ENCODE data around the gene MSANTD1. TPM values are rescaled to one million over a fixed set of nuclear protein-coding genes. Genes with fewer than 3 reads are reported as not detected.

The MSANTD1 gene
- total RNA-seq, 1 donor from 2014 or later = 1.9 TPM

DNA sequence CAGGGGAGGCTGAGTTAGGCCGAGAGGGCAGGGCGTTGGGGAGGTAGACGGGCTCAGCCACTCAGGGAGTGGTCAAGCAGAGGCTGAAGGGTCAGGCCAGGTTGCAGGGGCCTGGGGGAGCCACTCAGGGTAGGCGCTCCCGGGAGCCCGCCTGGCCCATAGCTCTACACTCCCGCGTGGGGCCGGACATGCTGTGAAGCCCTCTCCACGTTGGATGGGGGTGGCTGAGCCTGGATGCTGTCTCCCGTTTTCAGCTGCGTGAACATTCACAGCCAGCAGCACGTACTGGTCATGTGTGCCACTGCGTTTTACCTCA is 14.0 kb upstream of the MSANTD1 start:
- no peak overlapping the region for H3K27ac ChIP-seq
- H3K9me3 ChIP-seq = no peaks in the 10 kb centered on the region
- intact Hi-C loops (cut with DNase I) = no loop called here
- TF ChIP-seq, protein P1, sequence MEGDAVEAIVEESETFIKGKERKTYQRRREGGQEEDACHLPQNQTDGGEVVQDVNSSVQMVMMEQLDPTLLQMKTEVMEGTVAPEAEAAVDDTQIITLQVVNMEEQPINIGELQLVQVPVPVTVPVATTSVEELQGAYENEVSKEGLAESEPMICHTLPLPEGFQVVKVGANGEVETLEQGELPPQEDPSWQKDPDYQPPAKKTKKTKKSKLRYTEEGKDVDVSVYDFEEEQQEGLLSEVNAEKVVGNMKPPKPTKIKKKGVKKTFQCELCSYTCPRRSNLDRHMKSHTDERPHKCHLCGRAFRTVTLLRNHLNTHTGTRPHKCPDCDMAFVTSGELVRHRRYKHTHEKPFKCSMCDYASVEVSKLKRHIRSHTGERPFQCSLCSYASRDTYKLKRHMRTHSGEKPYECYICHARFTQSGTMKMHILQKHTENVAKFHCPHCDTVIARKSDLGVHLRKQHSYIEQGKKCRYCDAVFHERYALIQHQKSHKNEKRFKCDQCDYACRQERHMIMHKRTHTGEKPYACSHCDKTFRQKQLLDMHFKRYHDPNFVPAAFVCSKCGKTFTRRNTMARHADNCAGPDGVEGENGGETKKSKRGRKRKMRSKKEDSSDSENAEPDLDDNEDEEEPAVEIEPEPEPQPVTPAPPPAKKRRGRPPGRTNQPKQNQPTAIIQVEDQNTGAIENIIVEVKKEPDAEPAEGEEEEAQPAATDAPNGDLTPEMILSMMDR (IDR thresholded peaks at IDR 0.05) = no peak
- DNase-seq (peak; percentile 41), ATAC-seq (peak in 1 of 2 donors; percentile 5)
- H3K4me3 ChIP-seq = no peak overlapping the region
- H3K4me1 ChIP-seq = no peaks in the 10 kb centered on the region
- H3K36me3 ChIP-seq = peaks cover 100% of the 10 kb centered on the region
- H3K27me3 ChIP-seq (ENCODE audit: low read depth) = no peaks in the 10 kb centered on the region

DNA sequence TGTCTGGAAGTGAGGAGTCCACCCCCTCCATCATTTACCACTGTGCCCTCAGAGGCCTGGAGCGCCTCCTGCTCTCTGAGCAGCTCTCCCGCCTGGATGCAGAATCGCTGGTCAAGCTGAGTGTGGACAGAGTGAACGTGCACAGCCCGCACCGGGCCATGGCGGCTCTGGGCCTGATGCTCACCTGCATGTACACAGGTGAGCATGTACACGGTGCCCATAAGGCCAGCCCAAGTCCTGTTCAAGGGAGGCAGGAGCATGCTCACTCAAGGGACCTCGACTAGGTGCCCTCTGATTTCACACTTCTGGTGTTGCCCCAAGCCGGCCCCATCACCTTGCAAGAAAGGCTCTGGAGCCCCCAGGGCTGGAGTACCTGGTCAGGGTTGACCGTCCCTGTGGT is 13.4 kb upstream of the MSANTD1 start:
- Histone ChIP-seq H3K27me3 (ENCODE audit: low read depth) (no peaks in the 10 kb centered on the region), H3K36me3 (peaks cover 100% of the 10 kb centered on the region), H3K27ac (no peak overlapping the region), H3K4me3 (no peak overlapping the region), H3K9me3 (no peaks in the 10 kb centered on the region), H3K4me1 (no peaks in the 10 kb centered on the region)
- no peak for ATAC-seq
- intact Hi-C loops (cut with DNase I) = no loop called here
- DNase-seq = peak; percentile 39
- TF ChIP-seq, protein P1 (IDR thresholded peaks at IDR 0.05) = no peak

DNA sequence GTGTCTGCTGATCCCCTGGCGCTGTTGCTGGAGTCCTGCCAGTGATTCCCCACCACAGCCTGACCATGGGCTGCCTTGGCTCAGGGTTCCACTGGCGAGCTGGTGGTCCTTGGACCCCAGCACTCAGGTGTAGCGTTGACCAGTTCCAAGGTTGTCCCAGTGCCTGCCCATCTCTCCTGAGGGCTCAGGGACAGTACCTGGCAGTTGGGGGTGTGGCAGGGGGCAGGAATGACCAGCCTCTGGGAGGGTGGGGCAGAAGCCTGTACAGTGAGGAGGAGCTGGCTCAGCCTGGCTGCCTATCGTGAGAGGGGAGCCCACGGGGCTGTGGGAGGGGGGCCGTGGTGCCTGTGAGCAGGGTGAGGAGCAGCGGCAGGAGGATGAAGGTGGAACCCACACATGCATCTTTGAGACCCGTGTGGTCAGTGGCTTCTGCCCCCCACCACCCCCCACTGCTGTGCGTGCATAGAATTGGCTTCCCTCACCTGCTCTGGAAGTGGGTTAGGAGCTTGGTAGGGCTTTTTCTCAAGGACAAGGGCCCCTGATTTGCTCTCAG is 12.6 kb upstream of the MSANTD1 start:
- intact Hi-C loops (cut with DNase I) = no loop called here
- H3K36me3 ChIP-seq = peaks cover 100% of the 10 kb centered on the region

DNA sequence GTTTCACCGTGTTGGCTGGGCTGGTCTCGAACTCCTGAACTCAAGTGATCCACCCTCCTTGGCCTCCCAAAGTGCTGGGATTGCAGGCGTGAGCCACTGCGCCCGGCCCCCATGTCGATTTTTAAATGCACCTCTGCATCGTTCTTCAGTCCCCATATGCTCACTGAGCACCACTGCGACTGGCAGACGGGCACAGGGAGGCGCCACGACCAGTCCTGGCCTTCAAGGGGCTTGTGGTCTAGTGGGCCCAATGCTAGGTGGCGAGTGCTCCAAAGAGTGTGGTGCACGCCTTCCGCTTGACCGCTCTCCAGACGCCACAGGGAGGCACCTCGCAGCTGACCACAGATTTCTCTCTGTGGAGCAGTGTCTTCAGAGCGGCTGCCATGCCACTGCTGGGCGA is 11.7 kb upstream of the MSANTD1 start:
- intact Hi-C loops (cut with DNase I) = no loop called here
- ATAC-seq (no peak), DNase-seq (no peak)
- H3K9me3 ChIP-seq = no peaks in the 10 kb centered on the region
- no peak overlapping the region for H3K27ac ChIP-seq
- H3K27me3 ChIP-seq (ENCODE audit: low read depth) = no peaks in the 10 kb centered on the region
- peaks cover 94% of the 10 kb centered on the region for H3K36me3 ChIP-seq
- H3K4me3 ChIP-seq = no peak overlapping the region
- TF ChIP-seq, protein P1 (IDR thresholded peaks at IDR 0.05) = no peak
- H3K4me1 ChIP-seq = no peaks in the 10 kb centered on the region

More for the DNA sequence above, 12.6 kb upstream of the MSANTD1 start:
- H3K9me3 ChIP-seq = no peaks in the 10 kb centered on the region
- ATAC-seq (no peak), DNase-seq (peak; percentile 25)
- no peak overlapping the region for H3K4me3 ChIP-seq
- H3K4me1 ChIP-seq = no peaks in the 10 kb centered on the region
- no peaks in the 10 kb centered on the region for H3K27me3 ChIP-seq (ENCODE audit: low read depth)
- TF ChIP-seq, protein P1 (IDR thresholded peaks at IDR 0.05) = no peak
- no peak overlapping the region for H3K27ac ChIP-seq

DNA sequence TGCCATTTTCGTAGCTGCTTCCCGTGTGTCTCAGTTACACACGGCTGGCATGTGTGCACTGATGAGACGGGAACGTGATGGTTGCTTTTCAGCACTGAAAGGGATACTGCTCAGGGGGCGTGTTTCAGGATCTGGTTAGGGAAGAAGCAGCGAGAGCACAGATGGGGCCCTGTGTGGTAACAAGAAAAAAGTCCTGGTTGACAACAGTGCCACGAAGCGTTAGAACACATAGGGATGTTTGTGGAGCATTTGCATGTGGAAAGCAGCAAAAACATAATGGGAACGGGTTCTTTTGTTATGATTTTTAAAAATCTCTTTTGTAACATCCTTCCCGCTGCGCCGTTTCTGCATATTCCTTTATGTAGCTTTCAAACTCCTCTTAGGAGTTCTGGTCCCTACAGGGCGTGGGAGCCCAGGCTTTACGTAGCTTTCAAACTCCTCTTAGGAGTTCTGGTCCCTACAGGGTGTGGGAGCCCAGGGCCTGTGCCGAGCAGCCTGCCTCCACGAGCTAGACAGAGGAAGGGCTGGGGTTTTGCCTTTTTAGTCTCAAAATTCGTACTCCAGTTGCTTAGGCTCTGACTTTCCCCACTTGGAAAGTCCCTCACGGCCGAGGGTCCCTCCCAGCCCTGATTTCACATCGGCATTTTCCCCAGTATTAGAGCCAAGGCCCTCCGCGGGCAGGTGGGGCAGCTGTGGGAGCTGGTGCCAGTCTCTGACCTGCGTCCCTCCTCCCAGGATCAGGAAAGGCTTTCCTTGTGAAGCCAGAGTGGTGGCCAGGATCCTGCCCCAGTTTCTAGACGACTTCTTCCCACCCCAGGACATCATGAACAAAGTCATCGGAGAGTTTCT is 11.0 kb upstream of the MSANTD1 start:
- DNase-seq (no peak), ATAC-seq (no peak)
- TF ChIP-seq, protein P1 (IDR thresholded peaks at IDR 0.05) = no peak

More for the DNA sequence above, 11.0 kb upstream of the MSANTD1 start:
- Histone ChIP-seq H3K36me3 (peaks cover 90% of the 10 kb centered on the region), H3K27ac (no peak overlapping the region), H3K4me1 (no peaks in the 10 kb centered on the region), H3K9me3 (no peaks in the 10 kb centered on the region), H3K4me3 (no peak overlapping the region), H3K27me3 (ENCODE audit: low read depth) (no peaks in the 10 kb centered on the region)
- intact Hi-C loops (cut with DNase I) = no loop called here
